HEK293 (cell line): ENCODE results near the gene PHLDB3.

ENCODE experiments used
- CTCF ChIA-PET: fragments of 350-600 bp; formaldehyde crosslinking; extraction: SDS; loops from one replicate; lab custom pipeline; 2021; ENCODE audit warnings: antibody characterized with exemption; lab: Yijun Ruan, JAX
- POLR2A ChIA-PET: fragments of 300-600 bp; formaldehyde crosslinking; extraction: SDS; loops from one replicate; lab custom pipeline; 2020; ENCODE audit warnings: antibody characterized with exemption, inconsistent platforms; lab: Yijun Ruan, JAX
- H3K27ac ChIP-seq: fragments of 200-500 bp; sonication (Bioruptor generic); 2 replicates; pipeline ENCODE4 v1.5.1; 2014; ENCODE audit warnings: low read depth, low read length, control low read depth, inconsistent platforms; ENCODE audit errors: extremely low read depth
- H3K36me3 ChIP-seq, 2 experiments: fragments of 200-500 bp in 1 of 2; sonication (Bioruptor generic) in 1 of 2; 1 replicate in 1 of 2; 2 replicates in 1 of 2; pipeline ENCODE4 v1.5.1; 2014 to 2017; ENCODE audit warnings: inconsistent platforms in 2 of 2, low read length in 2 of 2; ENCODE audit not compliant: control insufficient read depth in 2 of 2, insufficient read depth in 1 of 2
- H3K4me1 ChIP-seq: fragments of 200-500 bp; sonication (Bioruptor generic); 2 replicates; pipeline ENCODE4 v1.5.1; 2014; ENCODE audit warnings: mild to moderate bottlenecking, low read length, inconsistent platforms; ENCODE audit not compliant: control insufficient read depth, insufficient read depth
- H3K4me3 ChIP-seq: 2 replicates; pipeline ENCODE4 v1.5.1; 2011; ENCODE audit warnings: low read depth, mild to moderate bottlenecking, control low read depth, low read length, moderate library complexity
- H3K9me3 ChIP-seq: fragments of 200-500 bp; sonication (Bioruptor generic); 2 replicates; pipeline ENCODE4 v1.5.1; 2014; ENCODE audit warnings: low read depth, low read length, inconsistent platforms; ENCODE audit not compliant: control insufficient read depth, insufficient read depth
- ATF2 ChIP-seq: fragments of 450-650 bp; formaldehyde crosslinking; IDR thresholded peaks from 2 replicates; pipeline ENCODE4 v1.5.1; 2016; ENCODE audit warnings: missing biosample characterization, missing genetic modification characterization, low read depth
- KLF17 ChIP-seq: fragments of 450-650 bp; formaldehyde crosslinking; IDR thresholded peaks from 2 replicates; pipeline ENCODE4 v1.5.1; 2016; ENCODE audit warnings: missing biosample characterization, missing genetic modification characterization
- PRDM1 ChIP-seq: fragments of 450-650 bp; formaldehyde crosslinking; IDR thresholded peaks from 2 replicates; pipeline ENCODE4; 2016; ENCODE audit warnings: missing biosample characterization, missing genetic modification characterization
- SP2 ChIP-seq: fragments of 450-650 bp; formaldehyde crosslinking; IDR thresholded peaks from 2 replicates; pipeline ENCODE4 v1.5.1; 2016; ENCODE audit warnings: missing biosample characterization, missing genetic modification characterization
- ZFP3 ChIP-seq: fragments of 450-650 bp; formaldehyde crosslinking; IDR thresholded peaks from 2 replicates; pipeline ENCODE4 v1.5.1; 2016; ENCODE audit warnings: low read depth, missing biosample characterization, missing genetic modification characterization
- ZNF114 ChIP-seq: fragments of 450-650 bp; formaldehyde crosslinking; IDR thresholded peaks from 2 replicates; pipeline ENCODE4 v1.5.0; 2017; ENCODE audit warnings: missing biosample characterization, missing genetic modification characterization
- ZNF121 ChIP-seq: fragments of 450-650 bp; formaldehyde crosslinking; IDR thresholded peaks from 2 replicates; pipeline ENCODE4 v1.5.1; 2016; ENCODE audit warnings: missing biosample characterization, missing genetic modification characterization
- ZNF132 ChIP-seq: fragments of 450-650 bp; formaldehyde crosslinking; IDR thresholded peaks from 2 replicates; pipeline ENCODE4 v1.5.1; 2017; ENCODE audit warnings: missing biosample characterization, missing genetic modification characterization, borderline replicate concordance
- ZNF146 ChIP-seq: fragments of 450-650 bp; formaldehyde crosslinking; IDR thresholded peaks from 2 replicates; pipeline ENCODE4 v1.5.1; 2016; ENCODE audit warnings: missing biosample characterization, missing genetic modification characterization
- ZNF18 ChIP-seq: fragments of 450-650 bp; formaldehyde crosslinking; IDR thresholded peaks from 2 replicates; pipeline ENCODE4 v1.5.1; 2016; ENCODE audit warnings: missing biosample characterization, missing genetic modification characterization
- ZNF221 ChIP-seq: fragments of 450-650 bp; formaldehyde crosslinking; IDR thresholded peaks from 2 replicates; pipeline ENCODE4 v1.5.1; 2017; ENCODE audit warnings: missing biosample characterization, missing genetic modification characterization, borderline replicate concordance
- ZNF223 ChIP-seq: fragments of 450-650 bp; formaldehyde crosslinking; IDR thresholded peaks from 2 replicates; pipeline ENCODE4 v1.5.1; 2016; ENCODE audit warnings: missing biosample characterization, missing genetic modification characterization
- ZNF24 ChIP-seq: fragments of 450-650 bp; formaldehyde crosslinking; IDR thresholded peaks from 2 replicates; pipeline ENCODE4 v1.5.1; 2016; ENCODE audit warnings: missing biosample characterization, missing genetic modification characterization
- ZNF292 ChIP-seq: fragments of 450-650 bp; formaldehyde crosslinking; IDR thresholded peaks from 2 replicates; pipeline ENCODE4 v1.5.1; 2016; ENCODE audit warnings: low read depth, missing biosample characterization, missing genetic modification characterization, borderline replicate concordance
- ZNF513 ChIP-seq: fragments of 450-650 bp; IDR thresholded peaks from 2 replicates; pipeline ENCODE4 v1.5.1; 2018; ENCODE audit warnings: missing biosample characterization, missing genetic modification characterization
- ZNF518A ChIP-seq: fragments of 450-650 bp; formaldehyde crosslinking; conservative IDR thresholded peaks from 2 replicates; pipeline ENCODE4 v1.5.1; 2016; ENCODE audit warnings: low read depth, missing biosample characterization, missing genetic modification characterization
- ZNF580 ChIP-seq: fragments of 450-650 bp; formaldehyde crosslinking; IDR thresholded peaks from 2 replicates; pipeline ENCODE4 v1.5.1; 2016; ENCODE audit warnings: missing biosample characterization, missing genetic modification characterization
- ZNF664 ChIP-seq: fragments of 450-650 bp; formaldehyde crosslinking; IDR thresholded peaks from 2 replicates; pipeline ENCODE4 v1.5.1; 2016; ENCODE audit warnings: missing biosample characterization, missing genetic modification characterization
- ZNF768 ChIP-seq: fragments of 450-650 bp; formaldehyde crosslinking; IDR thresholded peaks from 2 replicates; pipeline ENCODE4 v1.5.1; 2018; ENCODE audit warnings: missing biosample characterization, mild to moderate bottlenecking, missing genetic modification characterization
- ZNF777 ChIP-seq: fragments of 450-650 bp; formaldehyde crosslinking; IDR thresholded peaks from 2 replicates; pipeline ENCODE4 v1.5.1; 2017; ENCODE audit warnings: missing biosample characterization, missing genetic modification characterization, borderline replicate concordance
- ZNF843 ChIP-seq: fragments of 450-650 bp; formaldehyde crosslinking; IDR thresholded peaks from 2 replicates; pipeline ENCODE4 v1.5.1; 2016; ENCODE audit warnings: missing biosample characterization, missing genetic modification characterization
- ZSCAN5A ChIP-seq: fragments of 450-650 bp; formaldehyde crosslinking; IDR thresholded peaks from 2 replicates; pipeline ENCODE4 v1.5.1; 2016; ENCODE audit warnings: missing biosample characterization, missing genetic modification characterization
- ZXDB ChIP-seq: fragments of 450-650 bp; formaldehyde crosslinking; IDR thresholded peaks from 2 replicates; pipeline ENCODE4 v1.5.1; 2016; ENCODE audit warnings: missing biosample characterization, missing genetic modification characterization

Gene PHLDB3

GRCh38 chr19:43466793-43467192 is 37.8 kb downstream of the PHLDB3 start:
- no peak overlapping the region for H3K27ac ChIP-seq
- H3K4me1 ChIP-seq, result peaks cover 13% of the 10 kb centered on the region; the same call in 1 of the 2 replicates
- H3K36me3 ChIP-seq, result no peaks in the 10 kb centered on the region
- no peaks in the 10 kb centered on the region for H3K9me3 ChIP-seq
- ChIA-PET POLR2A (interaction anchor here (1.0 kb wide), 1 partner anchor 8 kb away, joined by 6 read pairs; no protein-coding TSS in a partner anchor), CTCF (interaction anchor here (0.5 to 12.2 kb wide), 5 partner anchors 20 to 154 kb away, joined by 3 to 180 read pairs (median 4); no protein-coding TSS in a partner anchor)
- H3K4me3 ChIP-seq, result no peak overlapping the region
- TF ChIP-seq ZNF121 (peak; percentile 85), ZNF114 (tag by site-specific recombination) (no peak), ZNF146 (tag by site-specific recombination) (peak; percentile 87), KLF17 (tag by site-specific recombination) (no peak), ZNF580 (0 out of 2 replicates have a peak, but pooled peaks have one; percentile 19), ZNF132 (tag by site-specific recombination) (no peak), ZNF292 (tag by site-specific recombination) (no peak), ZNF843 (tag by site-specific recombination) (no peak), ZNF518A (tag by site-specific recombination) (no peak), ZSCAN5A (tag by site-specific recombination) (no peak), PRDM1 (tag by site-specific recombination) (0 out of 2 replicates have a peak, but pooled peaks have one; percentile 5), ZXDB (tag by site-specific recombination) (no peak), ZFP3 (tag by site-specific recombination) (no peak), ZNF24 (tag by site-specific recombination) (no peak), ATF2 (tag by site-specific recombination) (no peak), ZNF221 (no peak), ZNF768 (no peak), ZNF513 (tag by site-specific recombination) (no peak), ZNF18 (tag by site-specific recombination) (no peak), ZNF223 (tag by site-specific recombination) (no peak), SP2 (no peak), ZNF664 (tag by site-specific recombination) (peak; percentile 54; the same call in 1 of the 2 replicates), ZNF777 (tag by site-specific recombination) (no peak)
